Measurements from ENCODE around the gene WLS. TPM values are rescaled to one million over a fixed set of nuclear protein-coding genes. Genes with fewer than 3 reads are reported as not detected.

Gene WLS
- total and polyA plus RNA-seq, 2 donors (not counting 1 experiment from before 2014, with no cell fraction given), result 156 to 269 TPM

GRCh38 chr1:68103884-68104554 is 128.3 kb downstream of the WLS start:
- H3K36me3 ChIP-seq (ENCODE audit: control insufficient read depth, insufficient read depth, low read length), result no peaks in the 10 kb centered on the region
- H3K27ac ChIP-seq (ENCODE audit: insufficient read depth, low read length), result peak overlapping the region; percentile 33
- no peak overlapping the region for H3K4me3 ChIP-seq (replicated peaks in 1 of 4; ENCODE audit: control extremely low read depth in 1 of 4, insufficient read depth in 1 of 4, low read depth in 3 of 4, low read length in 4 of 4)
- no peak for TF ChIP-seq EZH2 (IDR thresholded peaks at IDR 0.05; ENCODE audit: low read length, missing control alignments)
- no peak for TF ChIP-seq CTCF (conservative IDR thresholded peaks at IDR 0.05 in 1 of 2, IDR thresholded peaks at IDR 0.05 in 1 of 2; ENCODE audit: low read depth in 1 of 2, low read length in 2 of 2)
- peak; percentile 71 to 89 for DNase-seq (ENCODE audit: low read depth in 2 of 2)
- H3K9ac ChIP-seq (ENCODE audit: insufficient read depth, low read length), result no peak overlapping the region
- no peaks in the 10 kb centered on the region for H3K27me3 ChIP-seq (ENCODE audit: control insufficient read depth, insufficient read depth, low read length)
- peaks cover 3% of the 10 kb centered on the region for H3K4me1 ChIP-seq (ENCODE audit: control insufficient read depth, extremely low read depth, insufficient read depth, low read length)
- no peaks in the 10 kb centered on the region for H3K79me2 ChIP-seq (ENCODE audit: control insufficient read depth, insufficient read depth, low read length)
- H3K9me3 ChIP-seq (ENCODE audit: control insufficient read depth, insufficient read depth, low read depth, low read length), result no peaks in the 10 kb centered on the region
- no peaks in the 10 kb centered on the region for H4K20me1 ChIP-seq (ENCODE audit: control insufficient read depth, extremely low read depth, insufficient read depth, low read length)
- H2AFZ ChIP-seq (ENCODE audit: low read length), result no peak overlapping the region
- no peak overlapping the region for H3K4me2 ChIP-seq (ENCODE audit: extremely low read depth, insufficient read depth, low read length)

GRCh38 chr1:68103011-68103545 is 129.2 kb downstream of the WLS start:
- H3K4me1 ChIP-seq (ENCODE audit: control insufficient read depth, extremely low read depth, insufficient read depth, low read length), result peaks cover 3% of the 10 kb centered on the region
- no peaks in the 10 kb centered on the region for H3K79me2 ChIP-seq (ENCODE audit: control insufficient read depth, insufficient read depth, low read length)
- no peak for DNase-seq (ENCODE audit: low read depth in 2 of 2)
- no peaks in the 10 kb centered on the region for H4K20me1 ChIP-seq (ENCODE audit: control insufficient read depth, extremely low read depth, insufficient read depth, low read length)
- no peak overlapping the region for H3K9ac ChIP-seq (ENCODE audit: insufficient read depth, low read length)
- no peaks in the 10 kb centered on the region for H3K27me3 ChIP-seq (ENCODE audit: control insufficient read depth, insufficient read depth, low read length)
- TF ChIP-seq CTCF (conservative IDR thresholded peaks at IDR 0.05 in 1 of 2, IDR thresholded peaks at IDR 0.05 in 1 of 2; ENCODE audit: low read depth in 1 of 2, low read length in 2 of 2) (no peak), EZH2 (IDR thresholded peaks at IDR 0.05; ENCODE audit: low read length, missing control alignments) (no peak)
- no peaks in the 10 kb centered on the region for H3K36me3 ChIP-seq (ENCODE audit: control insufficient read depth, insufficient read depth, low read length)
- H3K4me3 ChIP-seq (replicated peaks in 1 of 4; ENCODE audit: control extremely low read depth in 1 of 4, insufficient read depth in 1 of 4, low read depth in 3 of 4, low read length in 4 of 4), result no peak overlapping the region
- H3K9me3 ChIP-seq (ENCODE audit: control insufficient read depth, insufficient read depth, low read depth, low read length), result no peaks in the 10 kb centered on the region
- no peak overlapping the region for H3K27ac ChIP-seq (ENCODE audit: insufficient read depth, low read length)
- no peak overlapping the region for H2AFZ ChIP-seq (ENCODE audit: low read length)
- H3K4me2 ChIP-seq (ENCODE audit: extremely low read depth, insufficient read depth, low read length), result no peak overlapping the region

- Histone ChIP-seq H2AFZ (ENCODE audit: low read length) (no peak overlapping the region), H3K79me2 (ENCODE audit: control insufficient read depth, insufficient read depth, low read length) (no peaks in the 10 kb centered on the region), H3K27ac (ENCODE audit: insufficient read depth, low read length) (no peak overlapping the region), H4K20me1 (ENCODE audit: control insufficient read depth, extremely low read depth, insufficient read depth, low read length) (no peaks in the 10 kb centered on the region), H3K9ac (ENCODE audit: insufficient read depth, low read length) (no peak overlapping the region), H3K9me3 (ENCODE audit: control insufficient read depth, insufficient read depth, low read depth, low read length) (no peaks in the 10 kb centered on the region), H3K36me3 (ENCODE audit: control insufficient read depth, insufficient read depth, low read length) (no peaks in the 10 kb centered on the region), H3K27me3 (ENCODE audit: control insufficient read depth, insufficient read depth, low read length) (no peaks in the 10 kb centered on the region), H3K4me2 (ENCODE audit: extremely low read depth, insufficient read depth, low read length) (no peak overlapping the region), H3K4me1 (ENCODE audit: control insufficient read depth, extremely low read depth, insufficient read depth, low read length) (peaks cover 3% of the 10 kb centered on the region), H3K4me3 (replicated peaks in 1 of 4; ENCODE audit: control extremely low read depth in 1 of 4, insufficient read depth in 1 of 4, low read depth in 3 of 4, low read length in 4 of 4) (no peak overlapping the region)
- TF ChIP-seq EZH2 (IDR thresholded peaks at IDR 0.05; ENCODE audit: low read length, missing control alignments) (no peak), CTCF (conservative IDR thresholded peaks at IDR 0.05 in 1 of 2, IDR thresholded peaks at IDR 0.05 in 1 of 2; ENCODE audit: low read depth in 1 of 2, low read length in 2 of 2) (no peak)
- no peak for DNase-seq (ENCODE audit: low read depth in 2 of 2)
These were observed 130.5 kb downstream of the WLS start for GRCh38 chr1:68101829-68102228.

All from fibroblast of lung (primary cell).